GM18511 (cell line): ENCODE data around the gene PDK3.

Experiments
- ATAC-seq: cut with Tn5 transposase; IDR thresholded peaks from one replicate; pipeline ENCODE4 v1.9.1; 2021; ENCODE audit warnings: mild to moderate bottlenecking, moderate library complexity; ENCODE audit not compliant: unreplicated experiment

Gene PDK3

DNA sequence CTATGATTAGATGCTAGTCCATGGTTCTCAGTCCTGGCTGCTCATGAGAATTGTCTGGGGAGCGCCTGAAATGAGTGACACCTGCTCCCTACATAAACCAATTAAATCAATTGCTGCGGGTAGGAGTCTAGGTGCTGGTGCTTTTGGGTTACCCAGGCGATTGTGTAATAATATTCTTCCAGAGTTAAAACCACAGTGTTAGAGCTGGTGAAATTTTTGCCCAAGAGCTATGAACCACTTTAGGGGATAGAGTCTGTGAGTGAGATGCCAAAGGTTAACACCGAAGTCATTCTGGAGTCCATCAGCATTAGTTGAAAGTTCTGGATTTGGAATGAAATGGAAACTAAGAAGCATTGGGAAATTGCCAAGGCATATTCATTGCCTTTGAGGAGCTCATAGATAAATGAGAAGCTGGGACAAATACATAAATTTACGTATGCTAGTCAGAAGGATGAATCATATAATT is 15.3 kb downstream of the PDK3 start:
- ATAC-seq, result peak; percentile 47

DNA sequence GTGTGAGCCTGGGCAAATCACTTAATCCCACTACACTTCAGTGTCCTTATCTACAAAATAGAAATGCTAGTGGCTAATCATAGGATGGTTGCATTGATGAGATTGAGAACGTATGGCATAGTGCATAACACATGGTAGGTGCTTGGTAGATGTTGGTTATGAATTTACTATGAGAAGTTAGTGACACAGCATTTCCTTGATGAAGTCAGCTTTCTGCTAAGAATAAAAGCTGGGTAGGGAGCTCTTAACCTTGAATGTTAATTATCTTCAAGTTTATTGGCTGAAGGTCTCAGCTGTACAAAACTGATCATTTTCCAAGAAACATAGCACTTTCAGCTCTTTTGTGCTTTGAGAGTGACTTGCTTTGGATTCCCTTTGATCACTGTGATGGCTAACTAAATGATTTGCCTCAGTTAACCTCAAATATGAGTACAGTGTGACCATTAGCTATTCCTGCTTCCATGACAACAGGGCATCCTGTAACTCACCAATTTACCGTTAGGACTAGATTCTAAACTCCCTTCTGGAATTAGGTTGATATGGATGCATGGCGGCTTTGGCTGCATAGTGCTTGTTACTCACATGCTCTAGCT is 17.8 kb downstream of the PDK3 start:
- no peak for ATAC-seq

DNA sequence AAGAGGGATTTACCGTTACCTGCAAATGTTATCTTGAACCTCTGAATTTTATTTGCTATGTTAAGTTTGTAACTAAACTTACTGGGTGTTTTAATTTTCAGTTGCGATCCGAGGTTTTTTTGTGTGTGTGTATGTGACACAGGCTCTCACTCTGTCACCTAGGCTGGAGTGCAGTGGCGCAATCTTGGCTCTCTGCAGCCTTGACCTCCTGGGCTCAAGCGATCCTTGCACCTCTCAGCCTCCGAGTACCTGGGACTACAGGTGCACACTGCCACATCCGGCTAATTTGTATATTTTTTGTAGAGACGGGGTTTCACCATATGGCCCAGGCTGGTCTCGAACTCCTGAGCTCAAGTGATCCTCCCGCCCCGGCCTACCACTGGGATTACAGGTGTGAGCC is 18.5 kb downstream of the PDK3 start:
- ATAC-seq, result no peak

- no peak for ATAC-seq
Measured at GRCh38 chrX:24485323-24485722, 20.2 kb downstream of the PDK3 start.

- no peak for ATAC-seq
Measured at GRCh38 chrX:24485976-24486680, 21.0 kb downstream of the PDK3 start.

- ATAC-seq, result no peak
Measured at GRCh38 chrX:24487571-24487970, 22.5 kb downstream of the PDK3 start.

DNA sequence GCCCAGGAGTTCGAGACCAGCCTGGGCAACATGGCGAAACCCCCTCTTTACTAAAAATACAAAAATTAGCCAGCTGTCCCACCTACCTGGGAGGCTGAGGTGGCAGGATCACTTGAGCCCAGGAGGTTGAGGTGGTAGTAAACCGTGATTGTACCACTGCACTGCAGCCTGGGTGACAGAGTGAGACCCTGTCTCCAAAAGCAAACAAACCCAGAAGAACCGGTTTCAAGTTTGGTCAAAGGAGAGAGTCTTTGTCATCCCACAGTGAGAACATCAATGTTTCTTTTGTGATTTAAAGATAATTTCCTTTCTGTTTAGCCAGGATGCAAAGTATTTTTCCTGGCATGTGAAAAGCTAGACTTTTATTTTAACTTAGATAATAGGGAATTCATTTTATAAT is 26.7 kb downstream of the PDK3 start:
- ATAC-seq, result no peak

DNA sequence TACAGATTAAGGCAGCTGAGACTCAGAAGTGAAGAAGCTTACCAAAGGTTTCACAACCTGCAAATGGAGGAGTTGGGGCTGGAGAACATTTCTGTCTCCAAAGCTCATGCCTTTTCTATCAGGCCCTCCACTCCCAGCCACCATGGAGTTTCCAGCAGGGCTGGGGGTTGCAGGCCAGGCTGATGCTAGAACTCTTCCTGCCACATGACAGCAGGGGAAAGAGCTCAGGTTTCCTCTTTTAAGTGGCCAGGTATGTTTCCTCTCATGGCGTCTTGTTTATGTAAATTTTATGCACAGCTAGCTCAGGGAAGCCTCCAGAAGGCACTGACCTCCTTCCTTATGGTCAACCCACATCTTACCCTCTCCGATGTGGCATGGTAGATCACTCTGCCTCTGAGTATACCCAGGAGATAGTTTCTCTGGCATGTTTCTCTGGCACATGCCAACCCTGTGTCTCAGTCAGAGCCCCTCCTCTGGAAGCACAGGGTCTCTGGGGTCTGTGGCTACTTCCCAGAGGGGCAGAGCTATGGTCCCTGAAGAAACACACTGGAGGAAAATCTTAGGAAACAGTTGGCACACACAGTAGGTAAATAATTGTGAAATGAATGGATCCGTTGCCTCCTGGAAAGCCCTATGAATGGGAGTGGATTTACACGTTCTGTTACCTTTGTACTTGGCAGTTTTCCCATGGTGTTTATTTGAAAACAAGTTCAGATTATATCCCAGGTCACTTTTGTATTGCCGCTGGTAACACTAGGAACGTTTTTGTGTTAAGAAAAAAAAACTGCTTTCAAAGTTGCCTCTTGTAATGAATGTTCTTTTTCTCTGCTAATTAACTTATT is 28.9 kb downstream of the PDK3 start:
- ATAC-seq, result no peak

DNA sequence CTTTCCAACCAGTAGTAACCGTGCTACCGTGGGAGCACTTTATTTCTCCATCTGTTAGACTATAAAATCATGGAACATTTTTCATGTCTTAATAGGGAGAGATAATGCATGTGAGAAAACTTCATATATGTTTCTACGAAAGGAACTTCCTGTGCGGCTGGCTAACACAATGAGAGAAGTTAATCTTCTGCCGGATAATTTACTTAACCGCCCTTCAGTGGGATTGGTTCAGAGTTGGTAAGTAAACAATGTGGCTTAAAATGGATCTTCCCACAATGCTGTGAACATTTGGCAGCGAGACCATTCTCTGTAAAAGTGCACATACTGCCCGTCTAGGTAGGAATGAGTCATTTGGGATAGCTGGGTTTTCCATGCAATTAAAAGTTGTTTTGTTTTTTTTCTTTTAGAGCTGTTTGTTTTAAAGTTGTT is 29.6 kb downstream of the PDK3 start:
- no peak for ATAC-seq

DNA sequence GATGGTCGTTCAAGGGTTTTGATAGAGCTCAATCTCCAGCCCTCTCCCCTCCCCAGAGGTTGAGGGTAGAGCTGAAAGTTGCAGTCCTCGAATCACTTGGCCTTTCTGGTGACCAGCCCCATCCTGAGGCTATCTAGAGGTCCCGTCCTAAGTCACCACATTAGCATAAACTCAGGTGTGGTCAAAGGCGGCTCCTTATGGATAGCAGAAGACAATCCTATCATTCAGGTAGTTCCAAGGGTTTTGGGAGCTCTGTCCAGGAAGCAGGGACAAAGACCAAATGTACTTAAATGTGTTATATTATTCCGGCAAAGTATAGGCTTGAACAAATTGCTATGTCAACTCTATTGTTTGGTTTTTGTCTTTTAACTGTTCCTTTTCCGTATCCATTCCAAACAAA is 30.6 kb downstream of the PDK3 start:
- no peak for ATAC-seq

- peak; percentile 49 for ATAC-seq
Measured at GRCh38 chrX:24498181-24498580, 33.1 kb downstream of the PDK3 start.

DNA sequence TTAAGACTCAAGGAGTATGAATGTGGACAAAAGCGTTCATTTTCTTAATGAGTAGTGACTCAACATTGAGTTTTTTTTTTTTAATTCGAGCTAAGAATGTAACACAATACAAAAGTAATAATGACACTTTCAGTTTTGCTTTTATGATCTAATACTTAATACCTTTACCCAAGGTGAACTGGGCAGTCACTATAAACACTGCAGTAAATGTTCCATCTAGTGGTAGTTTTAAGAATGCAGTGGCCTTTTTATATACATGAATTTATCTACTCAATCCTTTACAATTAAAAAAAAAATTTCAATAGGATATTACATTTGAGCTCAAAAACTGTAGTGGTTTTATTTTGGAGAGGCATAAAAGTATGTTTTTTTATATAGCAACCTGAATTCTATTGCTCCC is 33.9 kb downstream of the PDK3 start:
- peak; percentile 75 for ATAC-seq

DNA sequence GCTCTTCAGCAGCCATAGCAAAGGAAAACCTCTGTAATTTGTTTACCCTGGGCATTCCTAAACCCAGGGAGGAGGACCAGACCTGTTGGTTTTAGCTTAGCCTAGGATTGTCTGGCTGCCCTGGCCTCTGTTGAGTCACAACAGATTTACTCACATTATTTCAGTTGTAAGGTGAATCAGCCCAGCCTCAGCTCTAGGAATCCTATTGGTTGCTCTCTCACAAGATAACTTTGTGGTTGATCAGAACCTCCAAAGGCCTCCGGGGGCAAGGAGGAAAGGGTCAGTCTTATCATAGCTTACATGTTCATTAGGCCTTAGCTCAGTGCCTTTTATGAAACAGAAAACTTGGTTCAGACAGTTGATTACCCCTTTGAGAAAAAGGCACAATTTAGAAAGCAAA is 41.0 kb downstream of the PDK3 start:
- peak; percentile 81 for ATAC-seq

GRCh38 chrX:24508375-24508774 is 43.3 kb downstream of the PDK3 start:
- no peak for ATAC-seq

DNA sequence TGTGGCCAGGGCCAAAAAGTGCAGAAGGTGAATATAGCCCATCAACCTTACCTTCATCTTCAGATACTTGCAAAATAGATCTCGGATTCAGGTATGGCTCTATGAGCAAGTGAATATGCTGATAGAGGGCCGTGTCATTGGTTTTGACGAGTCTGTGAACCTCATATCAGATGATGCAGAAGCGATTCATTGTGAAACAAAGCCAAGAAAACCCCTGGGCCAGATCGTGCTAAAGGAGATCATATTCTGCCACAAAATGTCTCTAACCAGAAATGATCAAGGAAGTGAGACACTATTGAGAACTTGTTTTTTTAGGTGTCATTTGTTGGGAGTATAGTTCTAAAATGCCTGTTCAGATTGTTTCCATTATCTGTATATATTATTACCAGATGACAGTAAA is 48.3 kb downstream of the PDK3 start:
- ATAC-seq, result peak; percentile 99

DNA sequence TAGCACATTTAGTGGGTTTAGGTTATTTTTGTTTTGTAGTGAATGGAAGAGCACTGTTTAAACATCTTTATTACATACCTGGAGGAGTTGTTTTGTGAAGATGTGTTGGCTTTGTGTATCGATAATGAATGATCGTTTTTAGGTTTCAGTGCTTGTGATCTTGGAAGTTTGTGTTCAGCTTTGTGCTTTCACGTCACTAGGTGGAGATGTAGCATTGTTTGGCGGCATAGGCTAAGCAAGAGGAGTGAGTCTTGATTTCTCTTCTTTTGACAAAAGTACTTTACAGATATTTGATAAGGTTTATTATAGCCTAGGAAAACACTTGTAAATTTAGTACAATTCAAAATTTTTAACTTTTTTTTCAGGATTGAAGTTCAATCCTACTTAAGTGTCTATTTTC is 50.4 kb downstream of the PDK3 start:
- no peak for ATAC-seq

GRCh38 chrX:24520472-24520871 is 55.4 kb downstream of the PDK3 start:
- no peak for ATAC-seq

- no peak for ATAC-seq
Measured at GRCh38 chrX:24525455-24525854, 60.4 kb downstream of the PDK3 start.

DNA sequence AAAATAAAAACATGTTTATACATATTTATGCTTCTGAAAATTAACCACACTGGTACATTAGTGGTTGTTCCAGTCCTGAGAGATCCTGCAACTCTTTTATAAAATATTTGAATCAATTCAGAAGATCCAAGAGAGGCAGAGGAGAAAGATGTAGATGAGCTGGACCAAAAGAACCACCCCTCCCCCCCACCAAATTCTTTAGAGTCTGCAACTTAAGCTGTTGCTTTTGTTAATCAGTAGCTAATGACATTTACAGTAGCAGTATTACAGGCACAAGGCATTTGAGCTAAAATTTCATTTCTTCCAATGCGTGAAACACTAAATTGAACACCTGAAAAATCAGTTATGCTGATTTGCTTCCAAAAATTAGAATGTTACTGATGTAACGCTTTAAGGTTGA is 61.5 kb downstream of the PDK3 start:
- no peak for ATAC-seq

GRCh38 chrX:24528605-24529004 is 63.5 kb downstream of the PDK3 start:
- ATAC-seq, result no peak

GRCh38 chrX:24536551-24536950 is 71.5 kb downstream of the PDK3 start:
- ATAC-seq, result no peak

GRCh38 chrX:24542756-24543155 is 77.7 kb downstream of the PDK3 start:
- ATAC-seq, result no peak
